BJ (cell line): ENCODE results near the gene HAUS3. TPM values are rescaled to one million over a fixed set of nuclear protein-coding genes. Genes with fewer than 3 reads are reported as not detected.

Experiments used
- CTCF ChIA-PET: fragments of 350-600 bp; formaldehyde crosslinking; extraction: SDS; loops from one replicate; lab custom pipeline; 2021; ENCODE audit warnings: antibody characterized with exemption, inconsistent platforms; lab: Yijun Ruan, JAX
- POLR2A ChIA-PET: fragments of 300-600 bp; sonication (Branson Sonifier 250); formaldehyde crosslinking; extraction: SDS; loops from one replicate; lab custom pipeline; 2021; ENCODE audit warnings: antibody characterized with exemption; lab: Charles Lee
- DNase-seq: peaks from one replicate; pipeline ENCODE4 v3.0.0-alpha.2; 2011; ENCODE audit warnings: low read depth
- H3K27me3 ChIP-seq: 2 replicates; pipeline ENCODE4 v1.6.0; 2011; ENCODE audit warnings: low read length; ENCODE audit not compliant: control insufficient read depth, insufficient read depth
- H3K36me3 ChIP-seq: 2 replicates; pipeline ENCODE4 v1.5.1; 2011; ENCODE audit warnings: low read length; ENCODE audit not compliant: control insufficient read depth, insufficient read depth
- H3K4me3 ChIP-seq: 2 replicates; pipeline ENCODE4 v1.5.1; 2011; ENCODE audit warnings: low read depth, mild to moderate bottlenecking, control low read depth, low read length
- CTCF ChIP-seq: IDR thresholded peaks from 2 replicates; pipeline ENCODE4 v1.5.1; 2011; ENCODE audit warnings: low read depth, mild to moderate bottlenecking, control low read depth, inconsistent platforms, low read length, moderate library complexity; ENCODE audit not compliant: insufficient read depth
- polyA plus RNA-seq: library from polyadenylated mRNA; depleted of rRNA; stranded (reverse); fragments of >200 nt; gene quantifications from 2 replicates; pipeline ENCODE4 v1.2.3, GENCODE V29; 2011

HAUS3 gene
- polyA plus RNA-seq, 1 experiment: 1.9 TPM

DNA sequence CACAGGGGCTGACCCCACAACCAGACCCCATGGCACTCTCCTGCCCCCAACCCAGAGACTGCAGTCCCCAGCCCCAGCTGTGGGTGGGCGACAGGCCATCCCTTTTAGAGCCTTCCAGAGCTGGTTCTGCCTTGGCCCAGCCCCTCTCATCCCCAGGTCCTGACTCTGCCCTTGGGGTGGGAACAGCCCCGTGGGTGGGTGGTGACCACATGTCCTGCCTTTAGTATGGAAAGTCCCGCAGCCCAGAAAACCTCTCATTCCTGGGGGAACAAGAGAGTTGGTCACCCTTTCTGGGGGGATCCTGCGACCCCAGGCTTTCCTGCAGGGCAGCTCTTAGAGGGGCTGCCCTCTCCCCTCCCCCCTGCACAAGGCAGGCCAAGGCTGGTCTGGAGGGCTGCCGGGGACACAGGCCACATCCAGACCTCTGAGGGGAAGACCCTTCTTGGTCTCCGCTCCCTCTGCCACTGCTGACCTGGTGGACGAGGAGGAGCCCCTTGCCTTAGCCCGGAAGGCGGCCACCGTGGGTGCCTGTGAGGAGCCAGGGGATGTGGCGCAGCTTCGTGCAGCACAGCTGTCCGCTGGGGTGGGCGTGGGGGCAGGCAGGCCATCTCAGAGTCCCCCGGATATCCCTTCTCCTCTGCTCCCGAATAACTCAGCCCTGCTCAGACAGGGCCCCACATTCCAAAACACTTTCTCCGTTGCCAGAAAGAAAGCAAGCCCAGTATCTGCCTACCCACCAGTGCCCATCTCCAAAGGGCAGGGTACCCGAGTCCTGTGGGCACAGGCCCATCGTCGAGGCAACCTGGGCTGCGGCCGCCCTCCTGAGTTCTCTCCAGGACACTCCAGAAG, 26.7 kb upstream of the HAUS3 start:
- no peak for DNase-seq
- CTCF ChIA-PET: no interaction called here
- POLR2A ChIA-PET: no interaction called here

DNA sequence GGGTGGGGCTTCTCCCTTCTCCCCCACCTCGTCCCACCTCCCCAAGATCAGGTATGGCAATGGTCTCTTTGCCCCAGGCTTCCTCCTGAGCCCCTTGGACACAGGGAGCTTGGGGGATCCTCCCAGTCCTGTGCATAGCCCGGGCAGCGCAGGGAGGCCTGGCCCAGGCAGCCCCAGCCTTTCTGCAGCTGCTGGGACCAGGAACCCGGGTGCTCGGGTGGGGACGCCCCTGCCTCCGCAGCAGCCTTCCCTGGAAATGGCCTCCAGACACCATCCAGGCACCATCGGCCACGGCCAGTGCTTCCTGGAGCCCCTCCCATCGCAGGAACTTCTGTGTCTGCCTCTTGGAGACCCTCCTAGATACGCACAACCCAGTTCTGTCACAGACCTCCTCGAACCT, 25.9 kb upstream of the HAUS3 start:
- POLR2A ChIA-PET: no interaction called here
- H3K27me3 ChIP-seq: no peaks in the 10 kb centered on the region

More for the DNA sequence above, 26.7 kb upstream of the HAUS3 start:
- no peak for TF ChIP-seq CTCF
- no peaks in the 10 kb centered on the region for H3K36me3 ChIP-seq
- no peak overlapping the region for H3K4me3 ChIP-seq
- no peaks in the 10 kb centered on the region for H3K27me3 ChIP-seq

GRCh38 chr4:2267320-2267811, 25.4 kb upstream of the HAUS3 start:
- CTCF ChIA-PET: no interaction called here
- no peak overlapping the region for H3K4me3 ChIP-seq
- POLR2A ChIA-PET: no interaction called here
- H3K27me3 ChIP-seq: no peaks in the 10 kb centered on the region
- no peaks in the 10 kb centered on the region for H3K36me3 ChIP-seq
- no peak for DNase-seq
- no peak for TF ChIP-seq CTCF

More for the DNA sequence above, 25.9 kb upstream of the HAUS3 start:
- no peak for DNase-seq
- no peak for TF ChIP-seq CTCF
- Histone ChIP-seq H3K4me3 (no peak overlapping the region), H3K36me3 (no peaks in the 10 kb centered on the region)
- CTCF ChIA-PET: no interaction called here

DNA sequence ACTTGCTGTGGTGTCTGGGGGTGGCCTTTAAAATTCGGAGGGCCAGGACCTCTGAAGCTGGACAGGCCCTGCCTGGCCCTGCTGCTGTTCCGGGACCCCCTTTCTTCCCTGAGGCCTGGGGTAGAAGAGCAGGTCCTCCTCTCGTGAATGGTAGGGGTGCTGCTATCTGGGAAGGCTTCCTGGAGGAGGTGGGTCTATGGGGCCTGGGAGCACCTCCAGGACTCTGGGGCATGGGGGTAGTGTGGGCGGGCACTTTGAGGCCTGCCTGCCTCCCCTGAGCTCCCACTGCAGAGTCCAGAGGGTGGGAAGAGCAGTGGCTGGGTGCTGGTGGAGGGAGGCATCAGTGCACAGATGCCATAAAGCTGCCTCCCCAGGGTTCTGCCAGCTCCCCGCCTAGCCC, 24.9 kb upstream of the HAUS3 start:
- H3K4me3 ChIP-seq: no peak overlapping the region
- DNase-seq: no peak
- CTCF ChIA-PET: interaction anchor here (1.1 to 1.5 kb wide), 2 partner anchors 22 to 25 kb away, joined by 3 read pairs; no protein-coding TSS in a partner anchor
- TF ChIP-seq CTCF: no peak
- POLR2A ChIA-PET: no interaction called here
- no peaks in the 10 kb centered on the region for H3K36me3 ChIP-seq
- H3K27me3 ChIP-seq: no peaks in the 10 kb centered on the region

DNA sequence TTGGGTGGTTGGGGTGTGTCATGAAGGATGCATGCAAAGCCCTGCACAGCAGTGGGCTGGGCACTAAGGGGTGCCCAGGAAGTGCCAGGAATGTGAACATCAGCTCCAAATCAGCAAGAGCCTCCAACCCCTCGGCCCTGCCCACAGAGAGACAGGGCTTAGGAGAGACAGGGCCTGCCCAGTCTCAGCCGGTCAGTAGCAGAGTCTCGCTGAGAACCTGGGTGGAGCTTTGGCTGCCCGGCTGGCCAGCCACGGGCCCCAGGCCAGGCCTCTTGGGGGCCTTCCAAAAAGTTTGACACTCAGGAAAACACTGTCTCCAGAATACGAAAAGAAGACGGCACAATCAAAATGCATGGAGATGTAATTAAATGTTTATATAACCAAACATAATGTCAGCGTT, 24.3 kb upstream of the HAUS3 start:
- no peak for DNase-seq
- POLR2A ChIA-PET: no interaction called here
- Histone ChIP-seq H3K4me3 (no peak overlapping the region), H3K27me3 (no peaks in the 10 kb centered on the region), H3K36me3 (no peaks in the 10 kb centered on the region)
- CTCF ChIA-PET: interaction anchor here (1.1 to 1.5 kb wide), 2 partner anchors 22 to 25 kb away, joined by 3 read pairs; no protein-coding TSS in a partner anchor
- no peak for TF ChIP-seq CTCF
